ENCODE results near the gene SSH3.
A peak's percentile ranks its signal among the peaks of the same experiment; 100 is the strongest.

SSH3 gene

GRCh38 chr11:67349036-67349435 is 45.7 kb downstream of the SSH3 start:
- no peak for DNase-seq (ENCODE audit: low spot score)

- DNase-seq (ENCODE audit: low spot score): no peak
These were observed 46.1 kb downstream of the SSH3 start for GRCh38 chr11:67349457-67349856.

- no peak for DNase-seq (ENCODE audit: low spot score)
These were observed 46.7 kb downstream of the SSH3 start for GRCh38 chr11:67349928-67350465.

GRCh38 chr11:67351275-67352005 is 48.1 kb downstream of the SSH3 start:
- no peak for DNase-seq (ENCODE audit: low spot score)

- DNase-seq (ENCODE audit: low spot score): no peak
These were observed 49.4 kb downstream of the SSH3 start for GRCh38 chr11:67352546-67353316.

GRCh38 chr11:67353317-67354074 is 50.2 kb downstream of the SSH3 start, which contains the start of gene POLD4:
TSS of gene POLD4 (minus strand) at chr11:67353546. CDS start at chr11:67353399, 147 bp downstream.
- DNase-seq (ENCODE audit: low spot score): peak; percentile 98

- no peak for DNase-seq (ENCODE audit: low spot score)
These were observed 51.0 kb downstream of the SSH3 start for GRCh38 chr11:67354075-67355022.

GRCh38 chr11:67355023-67355793 is 51.9 kb downstream of the SSH3 start:
- DNase-seq (ENCODE audit: low spot score): no peak

GRCh38 chr11:67355794-67356386 is 52.6 kb downstream of the SSH3 start:
- no peak for DNase-seq (ENCODE audit: low spot score)

GRCh38 chr11:67356387-67356863 is 53.1 kb downstream of the SSH3 start:
- DNase-seq (ENCODE audit: low spot score): no peak

GRCh38 chr11:67356864-67357561 is 53.7 kb downstream of the SSH3 start:
- DNase-seq (ENCODE audit: low spot score): no peak

- no peak for DNase-seq (ENCODE audit: low spot score)
These were observed 54.7 kb downstream of the SSH3 start for GRCh38 chr11:67357831-67358670.
